GM19099 (cell line): ENCODE results near the gene SBK3.

Experiments
- POLR2A ChIP-seq: IDR thresholded peaks from 3 replicates; pipeline ENCODE4 v1.6.1; 2011; ENCODE audit warnings: low read depth; ENCODE audit not compliant: insufficient read length; ENCODE audit errors: extremely low read depth

The SBK3 gene

GRCh38 chr19:55579766-55580621, 34.7 kb upstream of the SBK3 start:
- no peak for TF ChIP-seq POLR2A

- no peak for TF ChIP-seq POLR2A
Observed at GRCh38 chr19:55578761-55579747, 33.7 kb upstream of the SBK3 start.

DNA sequence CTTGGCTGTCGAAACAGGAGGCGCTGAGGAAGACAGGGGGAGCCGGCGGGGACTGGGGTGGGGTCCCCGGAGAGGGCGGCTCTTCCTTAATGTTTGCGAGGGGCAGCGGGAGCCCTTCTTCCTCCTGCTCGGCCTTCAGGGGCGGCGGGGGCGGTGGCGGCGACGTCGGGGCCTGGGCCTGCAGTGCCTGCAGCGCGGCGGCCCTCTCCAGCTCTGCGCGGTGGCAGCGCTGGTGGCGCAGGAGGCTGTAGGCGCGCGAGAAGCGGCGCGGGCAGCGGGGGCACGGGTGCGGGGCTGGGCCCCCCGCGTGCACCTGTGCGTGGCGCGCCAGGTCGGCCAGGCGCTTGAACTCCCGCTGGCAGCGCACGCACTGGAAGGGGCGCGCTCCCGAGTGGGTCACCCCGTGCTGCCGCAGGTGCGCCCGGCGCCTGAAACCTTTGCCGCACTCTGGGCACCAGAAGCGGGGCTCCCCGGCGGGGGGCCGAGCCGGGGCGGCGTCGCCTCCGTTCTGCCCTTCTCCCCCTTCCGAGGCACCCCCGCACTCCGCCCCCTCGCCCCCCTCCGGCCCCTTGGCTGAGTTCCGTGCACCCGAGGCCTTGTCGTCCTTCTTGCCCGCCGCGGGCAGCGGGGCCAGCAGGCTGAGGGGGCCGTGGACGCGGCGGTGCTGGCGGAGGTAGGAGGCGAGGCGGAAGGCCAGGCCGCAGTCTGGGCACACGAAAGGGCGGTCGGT, 32.9 kb upstream of the SBK3 start:
- no peak for TF ChIP-seq POLR2A

GRCh38 chr19:55576746-55577145, 31.4 kb upstream of the SBK3 start:
- no peak for TF ChIP-seq POLR2A

GRCh38 chr19:55567708-55568328, 22.5 kb upstream of the SBK3 start:
- no peak for TF ChIP-seq POLR2A

DNA sequence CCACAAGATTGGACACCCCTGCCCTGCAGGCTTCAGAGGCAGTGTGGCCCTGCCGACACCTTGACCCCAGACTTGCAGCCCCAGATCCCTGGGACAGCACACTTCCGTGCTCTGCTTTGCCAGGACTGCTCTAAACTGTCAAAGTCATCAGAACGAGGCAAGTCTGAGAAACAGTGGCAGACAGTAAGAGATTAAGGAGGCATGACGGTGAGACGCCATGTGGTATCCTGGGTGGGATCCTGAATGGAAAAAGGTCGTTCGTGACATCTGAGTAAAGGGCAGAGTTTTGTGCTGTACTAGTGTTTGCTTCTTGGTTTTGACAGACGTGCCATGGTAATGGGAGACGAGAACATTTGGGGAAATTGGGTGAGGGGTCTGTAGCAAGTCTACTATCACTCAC, 21.5 kb upstream of the SBK3 start:
- no peak for TF ChIP-seq POLR2A

DNA sequence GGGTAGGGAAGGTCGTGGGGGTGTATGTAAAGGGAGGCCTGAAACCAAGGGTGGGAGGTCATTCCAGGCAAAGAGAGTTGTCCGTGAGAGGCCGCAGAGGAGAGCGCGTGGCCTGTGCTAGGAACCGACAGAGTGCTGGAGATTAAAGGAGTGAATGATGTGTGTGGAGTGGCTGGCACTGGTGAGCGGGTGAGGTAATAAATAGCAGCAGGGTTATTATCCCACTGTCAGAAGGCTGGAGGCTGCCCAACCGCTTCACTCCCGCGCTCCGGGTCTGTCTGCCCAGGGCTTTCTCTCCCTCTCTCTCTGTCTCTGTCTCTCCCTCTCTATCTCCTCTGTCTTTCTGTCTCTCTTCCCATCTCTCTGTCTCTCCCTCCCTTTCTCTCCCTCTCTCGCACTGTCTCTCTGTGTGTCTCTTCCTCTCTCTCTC, 17.9 kb upstream of the SBK3 start:
- TF ChIP-seq POLR2A: no peak

DNA sequence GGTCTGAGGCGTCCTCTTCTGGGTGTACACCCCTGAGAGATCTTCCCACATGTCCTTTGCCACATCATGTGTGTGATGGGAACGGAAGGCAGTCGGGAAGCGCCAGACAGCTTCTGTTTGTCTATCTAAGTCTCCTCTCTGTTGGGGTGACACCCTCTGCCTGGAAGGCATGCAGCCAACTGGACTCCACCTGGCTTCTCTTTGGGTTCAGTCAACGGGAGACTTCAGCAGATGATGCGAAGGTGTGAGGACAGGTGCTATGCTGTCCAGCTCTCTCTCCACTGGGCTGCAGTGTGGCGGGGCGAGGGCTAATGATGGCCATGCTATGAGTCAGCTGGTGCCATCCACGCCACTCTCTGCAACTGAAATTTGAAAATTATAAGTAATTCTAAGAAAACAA, 14.3 kb upstream of the SBK3 start:
- no peak for TF ChIP-seq POLR2A

DNA sequence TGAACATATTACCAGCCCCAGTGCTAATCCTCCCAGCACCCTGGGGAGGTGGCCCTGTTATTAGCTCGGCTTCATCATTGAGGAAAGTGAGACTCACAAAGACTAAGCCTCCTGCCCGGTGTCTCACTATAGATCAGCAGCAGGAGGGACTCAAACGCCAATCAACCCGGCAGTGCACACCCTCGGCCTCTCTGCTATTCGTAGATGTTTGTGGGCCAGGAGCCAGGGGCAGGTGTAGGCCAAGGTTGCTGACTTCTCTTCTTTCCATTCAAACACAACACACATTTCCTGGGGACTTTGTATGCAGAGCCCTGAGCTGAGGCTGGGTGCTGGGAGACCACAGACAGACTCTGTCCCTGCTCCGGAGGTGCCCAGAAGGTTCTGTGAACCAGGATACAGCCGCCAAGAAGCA, 9.4 kb upstream of the SBK3 start:
- no peak for TF ChIP-seq POLR2A

- TF ChIP-seq POLR2A: no peak
Observed at GRCh38 chr19:55554302-55554701, 9.0 kb upstream of the SBK3 start.

GRCh38 chr19:55553217-55554182, 8.2 kb upstream of the SBK3 start:
- TF ChIP-seq POLR2A: no peak

DNA sequence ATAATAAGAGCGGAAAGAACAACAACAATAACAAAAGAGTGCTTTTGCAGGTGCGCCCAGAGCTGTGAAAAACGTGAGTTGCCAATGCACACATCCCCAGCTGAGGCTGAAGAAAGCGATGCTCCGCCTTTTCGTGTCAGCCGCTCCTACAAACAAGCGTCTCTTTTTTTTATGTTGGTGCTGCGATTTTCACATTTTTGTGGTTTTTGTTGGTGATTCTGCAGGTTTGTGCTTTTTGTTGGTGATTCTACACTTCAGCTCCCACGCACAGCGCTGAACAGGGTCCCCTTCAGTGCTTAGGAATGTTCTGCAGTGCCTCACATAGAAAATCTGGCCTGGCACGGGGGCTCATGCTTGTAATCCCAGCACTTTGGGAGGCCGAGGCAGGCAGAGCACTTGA, 7.3 kb upstream of the SBK3 start:
- no peak for TF ChIP-seq POLR2A

GRCh38 chr19:55552206-55552605, 6.9 kb upstream of the SBK3 start:
- no peak for TF ChIP-seq POLR2A

GRCh38 chr19:55550321-55550650, 4.9 kb upstream of the SBK3 start:
- no peak for TF ChIP-seq POLR2A
